GM10266 (cell line): ENCODE results near the gene SH2B3.
"Not testable (repeated sequence)": the region's sequence is repeated elsewhere in the genome, so short reads cannot be mapped to it uniquely, and the experiment has no call there.

ENCODE experiments used
- DNase-seq: peaks from one replicate; pipeline ENCODE4 v3.0.0; 2012; ENCODE audit errors: extremely low spot score
- CTCF ChIP-seq: IDR thresholded peaks from 2 replicates; pipeline ENCODE4 v1.5.1; 2012; ENCODE audit warnings: mild to moderate bottlenecking, low read depth; ENCODE audit not compliant: control insufficient read depth, insufficient read depth; ENCODE audit errors: missing control alignments

Gene SH2B3

DNA sequence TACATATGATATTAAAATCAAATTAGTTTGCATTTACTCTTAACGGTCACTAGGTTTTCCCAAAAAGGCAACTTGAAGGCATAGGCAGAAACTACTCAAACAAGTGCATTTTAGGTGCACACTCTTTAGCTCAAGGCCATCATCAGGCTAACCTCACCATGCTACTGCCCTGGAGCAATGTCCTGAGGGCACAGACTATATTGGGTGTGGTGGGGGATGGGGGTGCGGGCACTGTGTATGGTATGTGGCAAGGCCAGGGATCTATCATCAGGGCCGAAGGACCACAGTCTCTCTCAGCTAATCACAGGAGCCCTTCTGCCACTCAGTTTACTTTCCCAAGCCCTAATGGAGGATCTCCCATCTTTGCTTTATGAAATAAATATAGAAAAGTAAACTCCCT is 51.9 kb downstream of the SH2B3 start:
- no peak for DNase-seq
- TF ChIP-seq CTCF = no peak

- DNase-seq = no peak
- TF ChIP-seq CTCF = no peak
Measured at GRCh38 chr12:111458546-111459172, 52.9 kb downstream of the SH2B3 start.

GRCh38 chr12:111460111-111460510 is 54.4 kb downstream of the SH2B3 start:
- DNase-seq = not testable (repeated sequence)

DNA sequence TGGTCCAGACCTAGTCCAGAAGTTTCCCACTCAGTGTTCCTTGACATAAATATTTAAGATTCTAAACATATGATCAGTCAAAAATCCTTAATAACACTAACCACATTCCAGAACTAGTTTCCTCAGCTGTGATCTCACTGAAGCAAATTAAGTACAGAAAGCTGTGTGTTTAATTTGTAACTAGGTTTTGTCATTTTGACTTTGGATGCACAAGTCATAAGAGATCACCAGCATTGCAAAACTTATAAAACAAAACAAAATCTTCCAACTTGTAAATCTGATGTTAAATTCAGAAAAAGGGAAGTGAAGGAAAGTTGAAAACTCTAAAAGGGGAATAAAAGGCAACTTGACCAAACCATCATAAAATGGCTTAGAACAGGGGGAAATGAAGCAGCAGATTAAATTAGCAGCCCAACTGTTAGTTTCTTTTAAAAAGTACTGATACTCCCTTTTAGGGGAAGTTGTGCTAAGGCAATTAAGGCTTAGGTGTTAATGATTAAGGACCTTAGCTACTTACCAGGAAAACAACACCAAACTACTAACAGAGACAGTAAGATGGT is 56.6 kb downstream of the SH2B3 start:
- TF ChIP-seq CTCF = no peak
- DNase-seq = no peak

GRCh38 chr12:111467092-111467856 is 61.6 kb downstream of the SH2B3 start:
- no peak for TF ChIP-seq CTCF
- DNase-seq = no peak

- no peak for TF ChIP-seq CTCF
- DNase-seq = no peak
Measured at GRCh38 chr12:111467857-111468241, 62.1 kb downstream of the SH2B3 start.

- TF ChIP-seq CTCF = no peak
- no peak for DNase-seq
Measured at GRCh38 chr12:111469401-111469800, 63.7 kb downstream of the SH2B3 start.

GRCh38 chr12:111471236-111471635 is 65.5 kb downstream of the SH2B3 start:
- DNase-seq = no peak
- TF ChIP-seq CTCF = no peak
